GM12878 (cell line): ENCODE measurements around the gene ELAPOR1. TPM values are rescaled to one million over a fixed set of nuclear protein-coding genes. Genes with fewer than 3 reads are reported as not detected.

Source experiments
- ATAC-seq: fragments of 200-7000 bp; cut with Tn5 transposase; 3 replicates; pipeline ENCODE4 v1.9.1; 2020; ENCODE audit warnings: mild to moderate bottlenecking, moderate library complexity
- BruUV-seq: library from RNA; stranded (reverse); fragments of 400-500 nt; replicated peaks from 2 replicates; lab custom pipeline; 2021; lab: Mats Ljungman, UMichigan
- CTCF ChIA-PET: fragments of 300-600 bp; sonication (Branson Sonifier 250); formaldehyde crosslinking; extraction: SDS; loops from one replicate; lab custom pipeline; 2021; ENCODE audit warnings: inconsistent platforms; lab: Yijun Ruan, JAX
- POLR2A ChIA-PET: fragments of 350-600 bp; formaldehyde crosslinking; extraction: SDS; loops from one replicate; lab custom pipeline; 2021; ENCODE audit warnings: inconsistent platforms; lab: Charles Lee
- RAD21 ChIA-PET: fragments of 300-600 bp; sonication (Branson Sonifier 250); formaldehyde crosslinking; loops from one replicate; lab custom pipeline; 2023; ENCODE audit warnings: antibody characterized with exemption; ENCODE audit not compliant: unreplicated experiment; lab: Charles Lee
- SMC1A ChIA-PET: fragments of 300-600 bp; sonication (Branson Sonifier 250); formaldehyde crosslinking; loops from one replicate; lab custom pipeline; 2023; ENCODE audit not compliant: unreplicated experiment, uncharacterized antibody; lab: Charles Lee
- DNase-seq: peaks from one replicate; pipeline ENCODE4 v3.0.0-alpha.2; 2011; ENCODE audit warnings: low read depth, low spot score
- FAIRE-seq: peaks from 3 replicates; lab custom pipeline; 2011; peaks lifted over from hg19 to GRCh38; lab: Jason Lieb, UNC
- H2AFZ ChIP-seq: 2 replicates; pipeline ENCODE4 v1.6.0; 2011; ENCODE audit warnings: low read depth, low read length, control low read depth; ENCODE audit not compliant: control insufficient read depth
- H3K27ac ChIP-seq: 2 replicates; pipeline ENCODE4 v1.5.1; 2011; ENCODE audit warnings: control low read depth; ENCODE audit not compliant: control insufficient read depth, insufficient read depth
- H3K27me3 ChIP-seq, 2 experiments: replicated peaks in 1 of 2; 2 replicates each; pipeline versions ENCODE4 v1.6.0 to v1.6.1; 2011; ENCODE audit warnings: low read length in 1 of 2; ENCODE audit not compliant: control insufficient read depth in 2 of 2, insufficient read depth in 2 of 2
- H3K36me3 ChIP-seq, 2 experiments: 2 replicates each; pipeline ENCODE4 v1.5.1; 2011; ENCODE audit warnings: low read length in 1 of 2; ENCODE audit not compliant: control insufficient read depth in 2 of 2, insufficient read depth in 2 of 2
- H3K4me1 ChIP-seq: 2 replicates; pipeline ENCODE4 v1.6.1; 2011; ENCODE audit warnings: mild to moderate bottlenecking, low read length, moderate library complexity, mixed read lengths; ENCODE audit not compliant: control insufficient read depth, insufficient read depth
- H3K4me2 ChIP-seq: 2 replicates; pipeline ENCODE4 v1.6.0; 2011; ENCODE audit warnings: control low read depth; ENCODE audit not compliant: control insufficient read depth, insufficient read depth
- H3K4me3 ChIP-seq: fragments of 200-600 bp; sonication (generic); 2 replicates; pipeline ENCODE4 v1.5.1; 2016
- H3K79me2 ChIP-seq: 2 replicates; pipeline ENCODE4 v1.6.0; 2011; ENCODE audit warnings: low read length; ENCODE audit not compliant: control insufficient read depth, insufficient read depth
- H3K9ac ChIP-seq: 2 replicates; pipeline ENCODE4 v1.8.0; 2011; ENCODE audit warnings: low read length, control low read depth, mixed read lengths; ENCODE audit not compliant: control insufficient read depth, insufficient read depth
- H3K9me3 ChIP-seq: replicated peaks from 3 replicates; pipeline ENCODE4 v1.5.1; 2011; ENCODE audit warnings: mild to moderate bottlenecking, low read length; ENCODE audit not compliant: control insufficient read depth, insufficient read depth
- H4K20me1 ChIP-seq: 2 replicates; pipeline ENCODE4 v1.6.0; 2011; ENCODE audit not compliant: control insufficient read depth, insufficient read depth
- BHLHE40 ChIP-seq, 2 experiments: fragments of 450-650 bp in 1 of 2; IDR thresholded peaks; 2 replicates each; pipeline ENCODE4 v1.6.1; 2011 to 2017; ENCODE audit warnings: low read depth in 2 of 2, borderline replicate concordance in 1 of 2, improper control_type of control experiment in 1 of 2, low read length in 1 of 2, mild to moderate bottlenecking in 1 of 2
- HDAC2 ChIP-seq: fragments of 200-600 bp; sonication (generic); IDR thresholded peaks from 2 replicates; pipeline ENCODE4 v1.6.1; 2017
- JUND ChIP-seq: IDR thresholded peaks from 2 replicates; pipeline ENCODE4 v1.6.1; 2012; ENCODE audit warnings: low read depth, mild to moderate bottlenecking, low read length, improper control_type of control experiment, moderate library complexity
- MTA2 ChIP-seq: fragments of 450-650 bp; IDR thresholded peaks from 2 replicates; pipeline ENCODE4 v1.6.1; 2016; ENCODE audit warnings: low read depth, mild to moderate bottlenecking, moderate library complexity
- NFIC ChIP-seq: IDR thresholded peaks from 2 replicates; pipeline ENCODE4 v1.6.1; 2012; ENCODE audit warnings: low read depth, mild to moderate bottlenecking, inconsistent platforms, low read length, moderate library complexity
- PAX8 ChIP-seq: fragments of 450-650 bp; IDR thresholded peaks from 2 replicates; pipeline ENCODE4 v1.6.1; 2017; ENCODE audit warnings: mild to moderate bottlenecking, moderate library complexity
- WGBS: methylation state at CpG from one replicate; pipeline ENCODE4 v1.1.6; 2016; ENCODE audit warnings: low lambda C conversion rate; ENCODE audit not compliant: insufficient replicate concordance, insufficient coverage; ENCODE audit errors: missing lambda C conversion rate; 5-methylcytosine and 5-hydroxymethylcytosine counted together
- in situ Hi-C: fragments of 300-500 bp; cut with MboI; formaldehyde crosslinking; loops from 9 replicates; pipeline ENCODE4 v1.14.3; 2018; ENCODE audit warnings: mixed read lengths
- intact Hi-C: fragments of 100-400 bp; cut with micrococcal nuclease; formaldehyde crosslinking; loops from one replicate; pipeline ENCODE4 v1.14.2; 2022; ENCODE audit not compliant: unreplicated experiment
- polyA plus RNA-seq, 11 experiments: library from polyadenylated mRNA; depleted of rRNA in 4 of 11; unstranded in 6 of 11; stranded (reverse) in 5 of 11; fragments of >200 nt; fragmentation: Nextera tagmentation in 4 of 11; fragmentation: Illumina TruSeq in 1 of 11; extraction: Ambion mirVana in 4 of 11; extraction: Trizol in 1 of 11; gene quantifications; 1 replicate in 1 of 11; 2 replicates in 10 of 11; pipeline versions ENCODE4 v1.2.1 to v1.2.3, GENCODE V29; 2011 to 2016; ENCODE audit warnings: inconsistent platforms in 2 of 11, missing spikeins in 2 of 11, low read depth in 1 of 11
- total RNA-seq, 4 experiments: library from RNA; depleted of rRNA in 3 of 4; stranded (reverse); fragments of >200 nt in 3 of 4; fragmentation: Illumina TruSeq in 1 of 4; extraction: Trizol in 1 of 4; gene quantifications; 2 replicates each; pipeline versions ENCODE4 v1.2.1 to v1.2.3, GENCODE V29; 2013 to 2021
- TF ChIP-seq, protein P1 (sequence below): IDR thresholded peaks from 2 replicates; pipeline ENCODE4 v1.6.1; 2011; ENCODE audit warnings: borderline replicate concordance, low read depth, mild to moderate bottlenecking, moderate library complexity, low read length; ENCODE audit not compliant: insufficient read depth, poor library complexity, severe bottlenecking

The ELAPOR1 gene
- total and polyA plus RNA-seq, 10 of the 15 experiments (the other 5 are each of a cell fraction or from before 2014, with no cell fraction given), result 0.04 to 2.1 (median 0.19) TPM; not detected in 2

DNA sequence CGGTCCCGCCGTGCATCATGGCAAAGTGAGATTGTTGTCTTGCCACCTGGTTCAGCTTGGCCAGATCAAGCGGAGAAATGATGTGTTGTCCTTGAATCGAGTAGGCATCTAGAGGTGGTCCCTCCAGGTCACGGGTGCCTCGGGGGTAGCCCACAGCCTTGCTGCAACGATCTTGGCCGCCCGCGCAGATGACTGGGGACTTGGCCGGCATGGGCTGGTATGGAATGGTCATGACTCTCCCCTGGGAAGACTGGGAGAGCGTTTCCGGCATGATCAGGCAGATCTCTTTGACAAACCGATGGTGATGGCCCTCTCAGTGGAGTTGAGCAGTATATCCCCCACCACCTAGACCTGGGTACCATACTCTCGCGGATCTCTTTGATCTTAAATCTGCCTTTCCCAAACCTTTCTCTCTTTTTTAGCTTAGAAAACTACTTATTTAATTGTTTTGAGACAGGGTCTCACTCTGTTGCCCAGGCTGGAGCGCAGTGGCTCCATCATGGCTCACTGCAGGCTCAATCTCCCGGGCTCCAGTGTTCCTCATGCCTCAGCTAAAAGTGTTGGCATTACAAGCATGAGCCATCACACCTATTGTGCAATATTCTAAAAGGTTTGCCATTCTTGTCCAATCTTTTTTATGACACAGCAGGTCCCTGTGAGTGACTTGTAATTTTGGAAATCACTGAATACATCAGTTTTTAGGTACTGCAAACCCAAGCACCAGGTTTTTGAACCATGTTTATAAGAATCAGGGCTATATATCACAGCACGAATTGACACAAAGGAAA lies 9.4 kb upstream of the ELAPOR1 start:
- no peak for DNase-seq

More for the DNA sequence above, 9.4 kb upstream of the ELAPOR1 start:
- ChIA-PET CTCF (interaction anchor here (0.5 kb wide), 2 partner anchors 101 to 294 kb away, joined by 3 to 4 read pairs; no protein-coding TSS in a partner anchor), RAD21 (no interaction called here), POLR2A (interaction anchor here (0.5 kb wide), 2 partner anchors 18 to 54 kb away, joined by 3 to 8 read pairs; no protein-coding TSS in a partner anchor), SMC1A (no interaction called here)
- peaks cover 17% of the 10 kb centered on the region for H3K79me2 ChIP-seq
- no peak overlapping the region for H3K27ac ChIP-seq
- H3K36me3 ChIP-seq, result no peaks in the 10 kb centered on the region
- no peak overlapping the region for H3K4me2 ChIP-seq
- H3K9me3 ChIP-seq, result no peaks in the 10 kb centered on the region
- TF ChIP-seq, protein P1, sequence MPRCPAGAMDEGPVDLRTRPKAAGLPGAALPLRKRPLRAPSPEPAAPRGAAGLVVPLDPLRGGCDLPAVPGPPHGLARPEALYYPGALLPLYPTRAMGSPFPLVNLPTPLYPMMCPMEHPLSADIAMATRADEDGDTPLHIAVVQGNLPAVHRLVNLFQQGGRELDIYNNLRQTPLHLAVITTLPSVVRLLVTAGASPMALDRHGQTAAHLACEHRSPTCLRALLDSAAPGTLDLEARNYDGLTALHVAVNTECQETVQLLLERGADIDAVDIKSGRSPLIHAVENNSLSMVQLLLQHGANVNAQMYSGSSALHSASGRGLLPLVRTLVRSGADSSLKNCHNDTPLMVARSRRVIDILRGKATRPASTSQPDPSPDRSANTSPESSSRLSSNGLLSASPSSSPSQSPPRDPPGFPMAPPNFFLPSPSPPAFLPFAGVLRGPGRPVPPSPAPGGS, result peak; percentile 7
- no peak for TF ChIP-seq JUND
- TF ChIP-seq PAX8, result peak; percentile 23; the same call in 1 of the 2 replicates
- no peak for TF ChIP-seq MTA2
- TF ChIP-seq HDAC2, result no peak
- no peak for TF ChIP-seq NFIC
- TF ChIP-seq BHLHE40 (IDR thresholded peaks at IDR 0.05; ENCODE audit: borderline replicate concordance in 1 of 2, low read depth in 2 of 2, low read length in 1 of 2), result no peak
- H4K20me1 ChIP-seq, result no peaks in the 10 kb centered on the region
- H3K4me1 ChIP-seq, result 0 out of 2 replicates have a peak, but pooled peaks cover 3% of the 10 kb centered on the region
- ATAC-seq, result no peak
- no peak overlapping the region for H3K9ac ChIP-seq
- no TSS peak for BruUV-seq
- H3K27me3 ChIP-seq, result no peaks in the 10 kb centered on the region
- intact Hi-C loops, result no loop called here
- H3K4me3 ChIP-seq, result no peak overlapping the region
- whole genome bisulfite sequencing, result 99% methylated on average over 20 of the region's 20 CpGs
- H2AFZ ChIP-seq, result no peak overlapping the region
- in situ Hi-C loops, result no loop called here
- no peak for FAIRE-seq
